Body of pancreas (tissue), 4 donors: ENCODE measurements around the gene CCNYL1.

Source experiments
- CTCF ChIP-seq, 7 experiments: fragments of 450-650 bp in 4 of 7; fragments of 200-600 bp in 3 of 7; sonication (generic) in 3 of 7; IDR thresholded peaks; one replicate each; pipeline ENCODE4 v1.5.1; 2016 to 2019; ENCODE audit warnings: antibody characterized with exemption in 7 of 7
- POLR2A ChIP-seq, 3 donors: fragments of 450-650 bp; IDR thresholded peaks; one replicate each; pipeline ENCODE4 v1.6.1; 2016; ENCODE audit warnings: antibody characterized with exemption in 3 of 3, mild to moderate bottlenecking in 2 of 3

DNA sequence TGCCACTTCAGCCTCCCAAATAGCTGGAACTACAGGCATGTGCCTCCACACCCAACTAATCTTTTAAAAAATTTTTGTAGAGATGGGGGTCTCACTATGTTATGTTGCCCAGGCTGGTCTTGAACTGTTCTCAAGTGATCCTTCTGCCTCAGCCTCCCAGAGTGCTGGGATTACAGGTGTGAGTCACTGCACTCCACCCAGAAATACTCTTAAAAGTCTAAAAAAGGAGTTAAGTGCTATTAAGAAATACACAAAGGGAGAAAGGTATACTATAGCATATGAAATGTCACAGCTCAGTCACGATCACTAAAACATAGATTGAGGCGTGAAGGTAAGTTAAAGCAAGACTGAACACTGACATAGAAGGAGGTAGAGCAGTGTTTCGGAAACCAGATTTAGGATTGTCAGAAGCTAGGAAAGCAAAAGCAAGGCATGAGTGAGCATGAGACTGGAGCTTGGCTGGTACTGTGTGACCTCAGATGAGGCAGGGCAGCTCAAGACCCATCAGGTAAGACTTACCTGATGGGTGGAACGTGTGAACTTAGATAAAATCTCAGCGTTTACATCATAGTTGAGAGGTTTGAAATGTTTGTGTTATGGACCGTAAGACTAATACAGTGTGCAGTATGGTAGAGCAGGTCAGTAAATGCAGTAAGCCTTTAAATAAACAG is 9.2 kb downstream of the CCNYL1 start:
- no peak for TF ChIP-seq POLR2A (IDR thresholded peaks at IDR 0.05)
- no peak for TF ChIP-seq CTCF (IDR thresholded peaks at IDR 0.05)
